ENCODE measurements around the gene OR4F6.

OR4F6 gene

GRCh38 chr15:101805605-101806345 is 2.5 kb downstream of the OR4F6 start:
- DNase-seq: no peak

- DNase-seq: no peak
These were observed 4.1 kb downstream of the OR4F6 start for GRCh38 chr15:101807345-101807945.

- no peak for DNase-seq
These were observed 4.9 kb downstream of the OR4F6 start for GRCh38 chr15:101808201-101808600.

- DNase-seq: no peak
These were observed 7.1 kb downstream of the OR4F6 start for GRCh38 chr15:101810456-101810855.

- DNase-seq: no peak
These were observed 7.6 kb downstream of the OR4F6 start for GRCh38 chr15:101810876-101811275.

- no peak for DNase-seq
These were observed 8.6 kb downstream of the OR4F6 start, which contains the start of gene OR4F15 for GRCh38 chr15:101811902-101812301. OR4F15 (plus strand) TSS chr15:101812202; CDS start chr15:101818187, 5,985 bp downstream.

GRCh38 chr15:101813803-101814534 is 10.7 kb downstream of the OR4F6 start:
- no peak for DNase-seq

- no peak for DNase-seq
These were observed 17.5 kb downstream of the OR4F6 start for GRCh38 chr15:101820781-101821180.

- no peak for DNase-seq
These were observed 23.9 kb downstream of the OR4F6 start for GRCh38 chr15:101827257-101827656.

- no peak for DNase-seq
These were observed 25.5 kb downstream of the OR4F6 start for GRCh38 chr15:101828774-101829173.

GRCh38 chr15:101841656-101842055 is 38.3 kb downstream of the OR4F6 start:
- no peak for DNase-seq

GRCh38 chr15:101844916-101845315 is 41.6 kb downstream of the OR4F6 start:
- DNase-seq: no peak

- DNase-seq: no peak
These were observed 49.0 kb downstream of the OR4F6 start for GRCh38 chr15:101852356-101852755.

All from SIG-M5 (cell line).